Coronary artery (tissue), 2 donors: Measurements from ENCODE around the gene DGKI.

Experiments used
- DNase-seq: peaks from one replicate; pipeline ENCODE4 v3.0.0-alpha.2; 2017; ENCODE audit warnings: low spot score
- H3K27ac ChIP-seq, 2 donors: fragments of 200-600 bp; sonication (generic); one replicate each; pipeline ENCODE4 v1.5.1; 2016 to 2019
- H3K4me3 ChIP-seq: fragments of 200-600 bp; sonication (generic); 2 replicates; pipeline ENCODE4 v1.5.1; 2016; ENCODE audit warnings: mild to moderate bottlenecking, moderate library complexity
- CTCF ChIP-seq: fragments of 200-600 bp; sonication (generic); IDR thresholded peaks from one replicate; pipeline ENCODE4 v1.5.1; 2019; ENCODE audit warnings: antibody characterized with exemption

Gene DGKI

GRCh38 chr7:137611606-137612005, 235.2 kb downstream of the DGKI start:
- Histone ChIP-seq H3K27ac (no peak overlapping the region), H3K4me3 (no peak overlapping the region)
- TF ChIP-seq CTCF: no peak
- DNase-seq: no peak

- no peak for DNase-seq
- no peak overlapping the region for H3K27ac ChIP-seq
These were observed 237.3 kb downstream of the DGKI start for GRCh38 chr7:137609500-137609899.

GRCh38 chr7:137606061-137606674, 240.6 kb downstream of the DGKI start:
- no peak overlapping the region for H3K27ac ChIP-seq
- H3K4me3 ChIP-seq: no peak overlapping the region
- TF ChIP-seq CTCF: no peak
- no peak for DNase-seq

More at GRCh38 chr7:137609500-137609899, 237.3 kb downstream of the DGKI start:
- TF ChIP-seq CTCF: no peak
- no peak overlapping the region for H3K4me3 ChIP-seq

GRCh38 chr7:137603043-137603442, 243.7 kb downstream of the DGKI start:
- TF ChIP-seq CTCF: no peak
- no peak for DNase-seq
- H3K4me3 ChIP-seq: no peak overlapping the region
- H3K27ac ChIP-seq: no peak overlapping the region

- DNase-seq: no peak
These were observed 245.1 kb downstream of the DGKI start for GRCh38 chr7:137601642-137602041.

GRCh38 chr7:137597856-137598255, 248.9 kb downstream of the DGKI start:
- Histone ChIP-seq H3K27ac (no peak overlapping the region), H3K4me3 (no peak overlapping the region)
- no peak for DNase-seq
- no peak for TF ChIP-seq CTCF

More at GRCh38 chr7:137601642-137602041, 245.1 kb downstream of the DGKI start:
- TF ChIP-seq CTCF: no peak
- no peak overlapping the region for H3K4me3 ChIP-seq
- no peak overlapping the region for H3K27ac ChIP-seq

GRCh38 chr7:137593115-137593711, 253.6 kb downstream of the DGKI start:
- no peak for TF ChIP-seq CTCF
- no peak for DNase-seq
- no peak overlapping the region for H3K27ac ChIP-seq
- no peak overlapping the region for H3K4me3 ChIP-seq
